SK-N-SH (cell line): ENCODE data around the gene CCDC192.

ENCODE experiments used
- CTCF ChIP-seq: fragments of 200-600 bp; sonication (generic); IDR thresholded peaks from 2 replicates; pipeline ENCODE4 v1.6.1; 2017; ENCODE audit warnings: antibody characterized with exemption, mild to moderate bottlenecking, moderate library complexity
- EP300 ChIP-seq, 2 experiments: IDR thresholded peaks; 2 replicates each; pipeline versions ENCODE4 v1.4.0 to v1.6.1; 2012; ENCODE audit warnings: borderline replicate concordance in 1 of 2, low read depth in 1 of 2, low read length in 1 of 2
- FOSL2 ChIP-seq: IDR thresholded peaks from 2 replicates; pipeline ENCODE4 v1.4.0; 2012; ENCODE audit warnings: low read depth, mild to moderate bottlenecking, moderate library complexity, borderline replicate concordance
- GATA2 ChIP-seq: sonication (generic); formaldehyde crosslinking; IDR thresholded peaks from 2 replicates; pipeline ENCODE4 v1.5.0; 2020; ENCODE audit warnings: mild to moderate bottlenecking, missing genetic modification reagents
- POLR2AphosphoS5 ChIP-seq: IDR thresholded peaks from 2 replicates; pipeline ENCODE4 v1.6.1; 2012; ENCODE audit warnings: low read depth, low read length
- SMC3 ChIP-seq: IDR thresholded peaks from 2 replicates; pipeline ENCODE4 v1.6.1; 2012; ENCODE audit warnings: low read depth, low read length, improper control_type of control experiment
- TF ChIP-seq, protein P1 (sequence below): fragments of 150-350 bp; IDR thresholded peaks from 2 replicates; pipeline ENCODE4 v1.6.1; 2017; ENCODE audit warnings: antibody characterized with exemption, low read length, low read depth, borderline replicate concordance

GRCh38 chr5:127695346-127695745, 7.8 kb upstream of the CCDC192 start:
- TF ChIP-seq, protein P1, sequence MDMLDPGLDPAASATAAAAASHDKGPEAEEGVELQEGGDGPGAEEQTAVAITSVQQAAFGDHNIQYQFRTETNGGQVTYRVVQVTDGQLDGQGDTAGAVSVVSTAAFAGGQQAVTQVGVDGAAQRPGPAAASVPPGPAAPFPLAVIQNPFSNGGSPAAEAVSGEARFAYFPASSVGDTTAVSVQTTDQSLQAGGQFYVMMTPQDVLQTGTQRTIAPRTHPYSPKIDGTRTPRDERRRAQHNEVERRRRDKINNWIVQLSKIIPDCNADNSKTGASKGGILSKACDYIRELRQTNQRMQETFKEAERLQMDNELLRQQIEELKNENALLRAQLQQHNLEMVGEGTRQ = no peak
- no peak for TF ChIP-seq FOSL2
- no peak for TF ChIP-seq CTCF
- no peak for TF ChIP-seq POLR2AphosphoS5
- TF ChIP-seq SMC3 = no peak
- no peak for TF ChIP-seq EP300 (IDR thresholded peaks at IDR 0.05; ENCODE audit: borderline replicate concordance in 1 of 2, low read depth in 1 of 2, low read length in 1 of 2)
- TF ChIP-seq GATA2 (CRISPR knock-in tag) = no peak
